ENCODE results near the gene LRIF1. TPM values are rescaled to one million over a fixed set of nuclear protein-coding genes. Genes with fewer than 3 reads are reported as not detected.

LRIF1 gene
- total RNA-seq (ENCODE audit: low replicate concordance) = 3.2 and 9.5 TPM in 2 replicates

GRCh38 chr1:110963691-110964454 lies at the start of gene LRIF1:
Gene LRIF1, minus strand, starts transcription at chr1:110963922. Its CDS starts 234 bp downstream, at chr1:110963688.

Other genes starting within 250 kb of the LRIF1 start
- not detected in 2 replicates for gene CD53, start 90.8 kb downstream of the LRIF1 start, total RNA-seq (ENCODE audit: low replicate concordance)
- gene DRAM2, start 176.2 kb upstream of the LRIF1 start, total RNA-seq (ENCODE audit: low replicate concordance) = 61.6 and 97.7 TPM in 2 replicates
- 28.8 and 34.0 TPM in 2 replicates for gene CEPT1, start 176.3 kb upstream of the LRIF1 start, total RNA-seq (ENCODE audit: low replicate concordance)
- 2.5 and 8.5 TPM in 2 replicates for gene DENND2D, start 236.7 kb upstream of the LRIF1 start, total RNA-seq (ENCODE audit: low replicate concordance)